ENCODE results near the gene BACH2.

DNA sequence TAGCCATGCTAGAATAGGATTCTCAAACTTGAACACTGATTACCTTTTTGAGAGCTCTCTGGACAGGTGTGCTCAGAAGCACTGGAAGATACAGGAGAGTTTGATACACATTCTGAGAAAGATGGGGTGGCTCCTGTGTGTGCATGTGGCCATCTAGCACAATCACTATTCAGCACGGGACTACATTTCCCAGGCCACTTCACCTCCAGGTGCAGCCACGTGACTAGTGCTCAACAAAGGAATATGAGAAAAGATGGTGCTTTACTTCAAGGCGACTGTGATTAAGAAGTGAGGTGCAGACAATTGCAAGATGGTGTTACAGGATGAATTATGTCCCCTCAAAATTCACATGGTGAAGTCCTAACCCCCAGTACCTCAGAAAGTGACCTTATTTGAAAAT is 103.8 kb downstream of the BACH2 start:
- TF ChIP-seq MXI1 (conservative IDR thresholded peaks at IDR 0.05; ENCODE audit: poor library complexity, severe bottlenecking) (no peak), TAF1 (IDR thresholded peaks at IDR 0.05; ENCODE audit: low read depth) (no peak), EZH2 (IDR thresholded peaks at IDR 0.05; ENCODE audit: borderline replicate concordance, insufficient read depth, low read length, poor library complexity, severe bottlenecking) (no peak), POLR2AphosphoS5 (IDR thresholded peaks at IDR 0.05) (no peak)
- TF ChIP-seq, protein P1, sequence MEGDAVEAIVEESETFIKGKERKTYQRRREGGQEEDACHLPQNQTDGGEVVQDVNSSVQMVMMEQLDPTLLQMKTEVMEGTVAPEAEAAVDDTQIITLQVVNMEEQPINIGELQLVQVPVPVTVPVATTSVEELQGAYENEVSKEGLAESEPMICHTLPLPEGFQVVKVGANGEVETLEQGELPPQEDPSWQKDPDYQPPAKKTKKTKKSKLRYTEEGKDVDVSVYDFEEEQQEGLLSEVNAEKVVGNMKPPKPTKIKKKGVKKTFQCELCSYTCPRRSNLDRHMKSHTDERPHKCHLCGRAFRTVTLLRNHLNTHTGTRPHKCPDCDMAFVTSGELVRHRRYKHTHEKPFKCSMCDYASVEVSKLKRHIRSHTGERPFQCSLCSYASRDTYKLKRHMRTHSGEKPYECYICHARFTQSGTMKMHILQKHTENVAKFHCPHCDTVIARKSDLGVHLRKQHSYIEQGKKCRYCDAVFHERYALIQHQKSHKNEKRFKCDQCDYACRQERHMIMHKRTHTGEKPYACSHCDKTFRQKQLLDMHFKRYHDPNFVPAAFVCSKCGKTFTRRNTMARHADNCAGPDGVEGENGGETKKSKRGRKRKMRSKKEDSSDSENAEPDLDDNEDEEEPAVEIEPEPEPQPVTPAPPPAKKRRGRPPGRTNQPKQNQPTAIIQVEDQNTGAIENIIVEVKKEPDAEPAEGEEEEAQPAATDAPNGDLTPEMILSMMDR (IDR thresholded peaks at IDR 0.05; ENCODE audit: poor library complexity, severe bottlenecking) = no peak
